Lower leg skin (tissue), 4 donors: Measurements from ENCODE around the gene GALC. TPM values are rescaled to one million over a fixed set of nuclear protein-coding genes. Genes with fewer than 3 reads are reported as not detected.

Experiments
- DNase-seq, 2 donors: peaks; one replicate each; pipeline ENCODE4 v3.0.0-alpha.2; 2019; ENCODE audit warnings: low spot score in 2 of 2
- H3K4me3 ChIP-seq: fragments of 200-600 bp; sonication (generic); 2 replicates; pipeline ENCODE4 v1.5.1; 2017; ENCODE audit warnings: mild to moderate bottlenecking, low read depth; ENCODE audit not compliant: poor library complexity, severe bottlenecking
- CTCF ChIP-seq, 3 donors: fragments of 450-650 bp; IDR thresholded peaks; one replicate each; pipeline ENCODE4 v1.5.1; 2016; ENCODE audit warnings: antibody characterized with exemption in 3 of 3, mild to moderate bottlenecking in 3 of 3, moderate library complexity in 2 of 3
- POLR2A ChIP-seq, 2 donors: fragments of 450-650 bp; IDR thresholded peaks; one replicate each; pipeline ENCODE4 v1.6.1; 2016 to 2017; ENCODE audit warnings: antibody characterized with exemption in 2 of 2, mild to moderate bottlenecking in 1 of 2, moderate library complexity in 1 of 2
- WGBS, 2 donors: methylation state at CpG; one replicate each; pipeline ENCODE4 v1.1.5; 2018; 5-methylcytosine and 5-hydroxymethylcytosine counted together
- intact Hi-C: fragments of 100-400 bp; cut with DNase I; formaldehyde crosslinking; loops from one replicate; pipeline ENCODE4 v1.15.0; 2023; ENCODE audit warnings: low total_unique reads
- total RNA-seq, 4 donors: library from RNA; depleted of rRNA; stranded (reverse); fragments of >200 nt; gene quantifications; one replicate each; pipeline ENCODE4 v1.1.0, GENCODE V29; 2016

The GALC gene
- total RNA-seq, 4 donors from 2014 or later: 10.7 to 31.2 (median 24.0) TPM

- intact Hi-C loops: loop anchor here (5.0 kb wide), 1 partner anchor 1367 kb away; no protein-coding TSS in a partner anchor
- 65 to 71% methylated on average over 6 of the region's 6 CpGs for WGBS, 2 donors
- no peak for DNase-seq
- TF ChIP-seq CTCF (IDR thresholded peaks at IDR 0.05) (no peak), POLR2A (IDR thresholded peaks at IDR 0.05) (no peak)
- no peak overlapping the region for H3K4me3 ChIP-seq
Measured at GRCh38 chr14:87894920-87895319, 98.1 kb downstream of the GALC start.

- intact Hi-C loops: loop anchor here (5.0 kb wide), 1 partner anchor 1370 kb away; no protein-coding TSS in a partner anchor
- DNase-seq: no peak
- no peak for TF ChIP-seq CTCF (IDR thresholded peaks at IDR 0.05)
- TF ChIP-seq POLR2A (IDR thresholded peaks at IDR 0.05): no peak
- H3K4me3 ChIP-seq: no peak overlapping the region
- WGBS, 2 donors: 74 to 76% methylated on average over 2 of the region's 2 CpGs
Measured at GRCh38 chr14:87892763-87893162, 100.2 kb downstream of the GALC start.

- no peak for TF ChIP-seq CTCF (IDR thresholded peaks at IDR 0.05)
- no peak for TF ChIP-seq POLR2A (IDR thresholded peaks at IDR 0.05)
- no peak for DNase-seq
- intact Hi-C loops: no loop called here
- H3K4me3 ChIP-seq: no peak overlapping the region
- WGBS, 2 donors: 54% methylated on average over 20 of the region's 20 CpGs
Measured at GRCh38 chr14:87888136-87888999, 104.6 kb downstream of the GALC start.

GRCh38 chr14:87883750-87884149 lies 109.2 kb downstream of the GALC start:
- no peak for DNase-seq
- TF ChIP-seq CTCF (IDR thresholded peaks at IDR 0.05): no peak
- TF ChIP-seq POLR2A (IDR thresholded peaks at IDR 0.05): no peak
- WGBS, 2 donors: 45 to 61% methylated on average over 1 of the region's 1 CpG
- intact Hi-C loops: no loop called here
- H3K4me3 ChIP-seq: no peak overlapping the region

Other genes starting within 250 kb of the GALC start
- gene GPR65, start 12.0 kb upstream of the GALC start, total RNA-seq: under 1 TPM in 3 of 4 donors, not detected in 1; 0.23 to 0.25 (median 0.23) TPM